Mesodermal cell (in vitro differentiated cells): ENCODE results near the gene LAMTOR4.
"Not testable (repeated sequence)": the region's sequence is repeated elsewhere in the genome, so short reads cannot be mapped to it uniquely, and the experiment has no call there.

ENCODE experiments used
- H3K27ac ChIP-seq: 2 replicates; pipeline ENCODE4 v1.7.0; 2013; ENCODE audit warnings: mild to moderate bottlenecking, low read depth, low read length, moderate library complexity; ENCODE audit not compliant: severe bottlenecking
- H3K36me3 ChIP-seq: 2 replicates; pipeline ENCODE4 v1.7.1; 2013; ENCODE audit warnings: mild to moderate bottlenecking, low read length, moderate library complexity; ENCODE audit not compliant: control insufficient read depth, insufficient read depth
- H3K4me1 ChIP-seq: one replicate; pipeline ENCODE4 v1.7.1; 2013; ENCODE audit warnings: mild to moderate bottlenecking, low read length; ENCODE audit not compliant: insufficient read depth, control insufficient read depth, poor library complexity, severe bottlenecking
- H3K4me3 ChIP-seq: 2 replicates; pipeline ENCODE4 v1.7.0; 2013; ENCODE audit warnings: low read length, control low read depth, mild to moderate bottlenecking; ENCODE audit not compliant: insufficient read depth, poor library complexity, severe bottlenecking; ENCODE audit errors: extremely low read depth
- H3K9me3 ChIP-seq: 2 replicates; pipeline ENCODE4 v1.7.1; 2013; ENCODE audit warnings: mild to moderate bottlenecking, low read length, moderate library complexity; ENCODE audit not compliant: control insufficient read depth
- WGBS, 2 experiments: methylation state at CpG; one replicate each; pipeline ENCODE4 v1.1.5; 2013; ENCODE audit warnings: missing lambda C conversion rate in 2 of 2; ENCODE audit not compliant: insufficient coverage in 2 of 2; 5-methylcytosine and 5-hydroxymethylcytosine counted together

LAMTOR4 gene

DNA sequence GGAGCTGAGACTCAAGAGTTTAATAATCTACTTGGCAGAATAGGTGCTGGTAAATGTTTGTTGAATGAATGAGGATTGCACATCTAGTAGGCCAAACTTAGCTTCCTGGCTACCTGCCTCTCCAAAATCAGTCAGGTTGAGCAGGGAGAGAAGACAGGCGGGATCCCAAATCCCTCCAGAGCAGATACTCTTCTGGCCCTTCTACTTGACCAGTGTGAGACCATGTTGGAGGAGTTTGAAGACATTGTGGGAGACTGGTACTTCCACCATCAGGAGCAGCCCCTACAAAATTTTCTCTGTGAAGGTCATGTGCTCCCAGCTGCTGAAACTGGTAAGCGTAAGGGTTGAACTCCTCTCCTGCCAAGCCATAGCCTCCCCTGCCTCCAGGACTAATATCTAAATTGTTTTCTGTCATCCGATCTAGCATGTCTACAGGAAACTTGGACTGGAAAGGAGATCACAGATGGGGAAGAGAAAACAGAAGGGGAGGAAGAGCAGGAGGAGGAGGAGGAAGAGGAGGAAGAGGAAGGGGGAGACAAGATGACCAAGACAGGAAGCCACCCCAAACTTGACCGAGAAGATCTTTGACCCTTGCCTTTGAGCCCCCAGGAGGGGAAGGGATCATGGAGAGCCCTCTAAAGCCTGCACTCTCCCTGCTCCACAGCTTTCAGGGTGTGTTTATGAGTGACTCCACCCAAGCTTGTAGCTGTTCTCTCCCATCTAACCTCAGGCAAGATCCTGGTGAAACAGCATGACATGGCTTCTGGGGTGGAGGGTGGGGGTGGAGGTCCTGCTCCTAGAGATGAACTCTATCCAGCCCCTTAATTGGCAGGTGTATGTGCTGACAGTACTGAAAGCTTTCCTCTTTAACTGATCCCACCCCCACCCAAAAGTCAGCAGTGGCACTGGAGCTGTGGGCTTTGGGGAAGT, 24.2 kb upstream of the LAMTOR4 start:
- Histone ChIP-seq H3K36me3 (peaks cover 32% of the 10 kb centered on the region), H3K9me3 (no peaks in the 10 kb centered on the region), H3K27ac (no peak overlapping the region), H3K4me1 (peaks cover 3% of the 10 kb centered on the region), H3K4me3 (no peak overlapping the region)
- WGBS, 2 experiments, result 100% methylated on average over 2 of the region's 4 CpGs; no CpG with 5 or more reads in 1 of the 2 experiments

DNA sequence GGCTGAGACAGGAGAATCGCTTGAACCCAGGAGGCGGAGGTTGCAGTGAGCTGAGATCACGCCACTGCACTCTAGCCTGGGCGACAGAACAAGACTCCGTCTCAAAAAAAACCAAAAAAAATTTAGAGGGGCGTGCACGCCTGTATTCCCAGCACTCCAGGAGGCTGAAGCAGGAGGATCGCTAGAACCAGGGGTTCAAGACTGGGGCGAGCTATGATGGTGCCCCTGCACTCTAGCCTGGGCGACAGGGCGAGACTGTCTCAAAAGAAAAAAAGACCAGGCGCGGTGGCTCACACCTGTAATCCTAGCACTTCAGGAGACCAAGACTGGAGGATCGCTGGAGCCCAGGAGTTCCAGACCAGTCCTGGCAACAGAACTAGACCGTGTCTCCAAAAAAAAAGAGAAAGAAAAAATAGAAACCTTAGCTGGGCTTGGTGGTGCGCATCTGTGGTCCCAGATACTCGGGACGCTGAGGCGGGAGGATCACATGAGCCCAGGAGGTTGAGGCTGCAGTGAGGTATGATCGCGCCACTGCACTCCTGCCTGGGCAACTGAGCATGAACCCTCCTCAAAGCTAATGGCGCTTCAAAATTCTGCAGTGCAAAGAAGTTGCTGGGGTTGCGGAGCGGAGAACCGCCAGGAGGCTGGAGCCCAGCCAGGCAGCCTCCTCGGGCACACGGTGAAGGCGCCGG, 22.3 kb upstream of the LAMTOR4 start:
- H3K9me3 ChIP-seq, result no peaks in the 10 kb centered on the region
- H3K27ac ChIP-seq, result peak overlapping the region; percentile 96
- WGBS, 2 experiments, result 16 to 21% methylated on average over 26 to 27 of the region's 29 CpGs
- H3K4me3 ChIP-seq, result peak overlapping the region; percentile 84
- H3K36me3 ChIP-seq, result peaks cover 32% of the 10 kb centered on the region
- H3K4me1 ChIP-seq, result no peaks in the 10 kb centered on the region

GRCh38 chr7:100126931-100127865, 21.5 kb upstream of the LAMTOR4 start, which contains the start of gene MBLAC1:
MBLAC1 (plus strand) TSS chr7:100126967; CDS start chr7:100127396, 429 bp downstream.
- Histone ChIP-seq H3K4me3 (peak within 1 kb of the TSS; percentile 84), H3K36me3 (peaks cover 31% of the 10 kb centered on the region), H3K4me1 (no peaks in the 10 kb centered on the region), H3K9me3 (no peaks in the 10 kb centered on the region), H3K27ac (peak within 1 kb of the TSS; percentile 96)
- 0 to 1% methylated on average over 81 to 82 of the region's 85 CpGs for WGBS, 2 experiments

- Histone ChIP-seq H3K4me3 (peak overlapping the region; percentile 84), H3K9me3 (no peaks in the 10 kb centered on the region), H3K36me3 (peaks cover 23% of the 10 kb centered on the region), H3K4me1 (peaks cover 4% of the 10 kb centered on the region), H3K27ac (no peak overlapping the region)
- 8% methylated on average over 35 to 37 of the region's 37 CpGs for WGBS, 2 experiments
Measured at GRCh38 chr7:100127866-100128636, 20.7 kb upstream of the LAMTOR4 start.

GRCh38 chr7:100128637-100128963, 20.1 kb upstream of the LAMTOR4 start:
- Histone ChIP-seq H3K4me3 (no peak overlapping the region), H3K36me3 (peaks cover 19% of the 10 kb centered on the region), H3K27ac (no peak overlapping the region), H3K9me3 (no peaks in the 10 kb centered on the region), H3K4me1 (peaks cover 4% of the 10 kb centered on the region)
- WGBS, 2 experiments, result 57 to 88% methylated on average over 1 of the region's 1 CpG

DNA sequence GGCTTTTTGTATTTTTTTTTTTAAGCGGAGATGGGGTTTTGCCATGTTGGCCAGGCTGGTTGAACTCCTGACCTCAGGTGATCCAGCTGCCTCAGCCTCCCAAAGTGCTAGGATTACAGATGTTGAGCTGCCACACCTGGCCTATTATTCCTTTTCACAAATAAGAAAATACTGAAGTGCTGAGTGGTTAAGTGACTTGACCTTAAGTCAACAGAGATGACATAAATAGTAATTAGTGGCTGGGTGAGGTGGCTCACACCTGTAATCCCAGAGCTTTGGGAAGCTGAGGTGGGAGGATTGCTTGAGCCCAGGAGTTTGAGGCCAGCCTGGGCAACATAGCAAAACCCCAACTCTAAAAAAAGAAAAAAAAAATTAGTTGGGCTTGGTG, 18.5 kb upstream of the LAMTOR4 start:
- H3K36me3 ChIP-seq, H3K27ac ChIP-seq, H3K9me3 ChIP-seq, H3K4me1 ChIP-seq, H3K4me3 ChIP-seq: not testable (repeated sequence)
- WGBS, 2 experiments, result 89% methylated on average over 1 of the region's 1 CpG; no CpG with 5 or more reads in 1 of the 2 experiments

GRCh38 chr7:100130608-100131453, 17.9 kb upstream of the LAMTOR4 start:
- Histone ChIP-seq H3K4me3 (no peak overlapping the region), H3K27ac (no peak overlapping the region), H3K4me1 (peaks cover 4% of the 10 kb centered on the region), H3K9me3 (no peaks in the 10 kb centered on the region), H3K36me3 (no peaks in the 10 kb centered on the region)
- WGBS, 2 experiments, result 17% methylated on average over 23 to 24 of the region's 24 CpGs

GRCh38 chr7:100132126-100132525, 16.6 kb upstream of the LAMTOR4 start:
- no peak overlapping the region for H3K27ac ChIP-seq
- no peaks in the 10 kb centered on the region for H3K36me3 ChIP-seq
- 81 to 83% methylated on average over 2 to 5 of the region's 7 CpGs for WGBS, 2 experiments

DNA sequence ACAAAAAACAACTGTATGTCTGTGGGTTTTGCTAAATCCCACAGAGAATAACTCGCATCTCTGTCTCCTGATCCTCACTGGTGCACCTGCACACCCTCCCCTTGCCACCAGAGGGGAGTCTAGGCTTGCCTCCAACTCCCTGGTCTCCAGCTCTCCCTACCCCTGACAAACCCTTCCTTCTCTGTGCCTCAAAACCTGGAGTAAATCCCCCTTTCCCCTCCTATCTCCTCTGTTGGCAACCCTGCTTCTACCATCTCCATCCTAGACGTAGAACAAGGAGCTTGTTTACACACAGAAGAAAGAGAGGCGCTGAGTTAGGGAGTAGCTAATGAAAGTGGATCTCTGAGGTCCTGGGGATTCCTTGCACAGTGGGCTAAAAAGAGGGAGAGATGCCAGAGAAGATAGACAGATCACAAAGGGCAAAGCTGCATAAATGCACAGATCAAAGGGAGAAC, 16.0 kb upstream of the LAMTOR4 start:
- no peak overlapping the region for H3K4me3 ChIP-seq
- peak overlapping the region; percentile 53 for H3K27ac ChIP-seq
- H3K9me3 ChIP-seq, result no peaks in the 10 kb centered on the region
- H3K4me1 ChIP-seq, result peaks cover 4% of the 10 kb centered on the region
- H3K36me3 ChIP-seq, result no peaks in the 10 kb centered on the region
- WGBS, 2 experiments, result 31 to 42% methylated on average over 1 to 2 of the region's 3 CpGs

More at GRCh38 chr7:100132126-100132525, 16.6 kb upstream of the LAMTOR4 start:
- Histone ChIP-seq H3K4me1 (peaks cover 4% of the 10 kb centered on the region), H3K4me3 (no peak overlapping the region), H3K9me3 (no peaks in the 10 kb centered on the region)
